ENCODE data around the gene OR10A6.

The OR10A6 gene

DNA sequence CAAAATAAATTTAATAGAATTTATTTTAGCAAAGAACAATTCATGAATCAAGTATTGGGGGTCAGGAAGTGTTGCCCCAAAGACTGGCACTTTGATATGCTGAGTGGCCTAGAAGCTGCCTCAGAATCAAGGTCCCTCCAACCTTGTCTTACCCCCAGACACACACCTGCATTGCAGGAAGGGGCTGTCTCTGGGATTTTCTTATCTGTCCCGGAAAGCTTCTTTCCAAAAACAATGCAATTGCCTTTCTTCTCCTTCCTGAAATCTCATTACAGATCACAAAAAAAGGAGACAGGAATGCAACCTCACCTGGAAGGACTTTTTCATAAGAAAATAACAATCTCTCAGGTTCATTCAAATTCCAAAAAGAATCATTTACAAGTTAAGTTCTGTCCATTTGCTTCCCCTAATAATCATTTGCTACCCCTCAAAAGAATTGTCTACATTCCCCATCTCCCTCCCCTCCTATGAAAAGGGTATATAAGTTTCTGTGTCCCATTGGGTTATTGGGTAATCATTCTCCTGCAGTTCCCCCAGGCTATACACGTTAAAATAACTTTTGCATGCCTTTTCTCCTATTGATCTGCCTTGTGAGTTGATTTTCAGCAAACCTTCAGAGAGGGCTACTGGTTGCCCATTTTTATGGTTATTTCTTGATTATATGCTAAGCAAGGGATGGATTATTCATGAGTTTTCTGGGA, 21.3 kb downstream of the OR10A6 start:
- no peak for DNase-seq

DNA sequence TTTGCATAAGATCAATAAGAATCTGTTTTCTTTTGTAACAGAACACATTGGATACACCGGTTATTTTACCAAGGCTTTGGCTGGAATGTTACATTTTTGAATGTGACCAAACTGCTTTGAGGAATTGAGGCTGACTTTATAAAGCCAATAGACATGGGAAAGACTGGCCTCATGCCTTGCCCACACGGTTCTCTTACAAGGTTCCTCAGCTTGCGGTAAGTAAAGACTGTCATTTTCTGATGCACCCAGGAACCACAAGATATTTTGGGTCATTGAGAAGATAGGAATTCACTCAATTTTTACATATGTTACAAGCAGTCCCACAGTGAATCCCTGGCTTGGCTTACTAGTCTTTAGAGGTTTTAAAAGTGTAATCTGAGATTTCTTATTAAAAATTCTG, 23.9 kb downstream of the OR10A6 start:
- DNase-seq = no peak

DNA sequence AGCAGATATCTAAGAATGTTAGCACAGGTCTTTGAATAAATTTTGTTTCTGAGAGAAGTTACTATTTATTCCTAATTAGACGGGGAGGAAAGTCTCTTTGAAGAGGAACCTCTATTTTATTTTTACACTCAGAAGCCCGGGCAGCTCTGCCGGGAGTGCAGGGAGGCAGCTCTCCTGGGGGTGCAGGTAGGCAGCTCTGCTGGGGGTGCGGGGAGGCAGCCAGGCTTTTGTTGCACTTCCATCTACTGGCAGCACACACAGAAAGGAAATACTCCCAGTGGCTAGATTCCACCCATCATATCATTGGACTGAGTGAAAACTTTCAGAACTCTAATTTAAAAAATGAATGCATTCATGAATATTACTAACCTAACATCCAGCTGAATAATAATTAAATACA, 24.6 kb downstream of the OR10A6 start:
- DNase-seq = no peak

DNA sequence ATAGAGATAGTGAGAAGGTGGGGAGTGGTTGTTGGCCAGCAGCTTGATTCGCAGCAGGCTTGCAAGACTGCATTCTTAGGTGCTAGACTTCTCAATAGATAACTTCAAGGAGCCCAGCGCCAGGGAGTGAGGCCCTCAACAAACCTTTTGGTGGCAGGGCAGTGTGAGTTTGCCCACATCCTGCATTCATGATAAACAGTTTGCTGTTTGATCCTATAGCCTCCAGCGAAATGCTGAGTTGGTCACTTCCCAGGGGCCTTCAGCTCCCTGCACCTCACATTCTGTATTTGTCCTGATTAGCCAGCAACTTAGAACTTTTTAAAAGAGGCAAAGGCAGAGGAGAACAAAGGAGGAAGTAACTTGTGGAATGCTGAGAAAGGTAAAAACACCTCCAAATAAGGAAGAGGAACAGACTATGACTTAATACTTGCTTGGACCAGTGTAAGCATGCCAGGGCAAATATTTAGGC, 25.1 kb downstream of the OR10A6 start:
- no peak for DNase-seq

DNA sequence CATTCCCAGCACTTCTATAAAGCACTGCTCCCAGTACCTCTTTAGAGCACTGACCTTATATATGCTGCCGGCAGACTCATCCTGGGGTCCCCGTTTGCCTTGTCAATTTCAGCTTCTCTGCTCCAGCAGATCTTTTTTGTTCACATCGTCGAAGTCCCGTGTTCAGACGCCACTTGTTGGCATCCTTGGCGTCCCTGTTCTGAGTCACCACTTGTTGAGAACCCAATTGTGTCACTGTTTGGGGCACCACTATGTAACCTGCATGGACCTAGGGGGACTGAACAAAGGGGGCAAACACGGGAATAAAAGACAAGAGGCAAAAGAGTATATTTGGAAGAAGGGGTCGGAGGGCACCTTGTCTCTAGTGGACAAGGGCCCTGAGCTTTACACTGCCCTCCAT, 25.5 kb downstream of the OR10A6 start:
- no peak for DNase-seq

DNA sequence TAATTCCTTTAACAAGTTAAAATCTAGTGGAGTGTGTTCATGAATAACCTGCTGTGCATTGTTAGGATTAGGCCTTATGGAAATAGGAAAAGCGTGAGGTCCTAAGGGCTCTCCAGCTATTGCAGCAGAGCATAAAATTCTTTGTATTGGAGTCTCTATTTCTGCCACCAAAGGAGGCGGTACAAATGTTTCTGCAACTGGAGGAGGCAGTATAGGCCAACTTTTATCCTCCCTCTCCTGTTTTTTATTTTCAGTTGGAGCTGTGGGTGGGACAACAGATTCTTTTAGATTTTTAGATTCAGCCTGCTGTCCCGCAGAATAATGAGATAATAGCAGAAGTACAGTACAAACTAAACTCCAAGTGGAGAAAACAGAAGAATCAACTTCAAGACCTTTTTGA, 26.2 kb downstream of the OR10A6 start:
- no peak for DNase-seq

DNA sequence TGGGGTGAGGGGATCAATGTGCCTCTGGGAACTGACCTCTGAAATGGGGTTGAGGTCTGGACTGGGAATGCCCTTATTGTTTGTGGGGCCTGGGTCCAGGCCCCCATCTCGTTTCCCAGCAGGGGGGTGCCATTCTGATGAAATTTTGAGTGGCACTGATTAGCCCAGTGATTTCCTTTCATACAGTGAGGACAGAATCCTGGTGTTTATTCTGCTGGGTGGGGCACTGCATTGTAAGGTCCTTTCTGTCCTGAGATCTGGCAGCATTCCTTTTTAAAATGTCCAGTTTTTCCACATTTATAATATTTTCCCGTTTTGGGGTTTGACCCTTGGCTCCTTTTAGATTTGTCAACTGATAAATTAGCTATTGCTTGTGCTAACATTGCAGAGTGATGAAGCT, 27.1 kb downstream of the OR10A6 start:
- no peak for DNase-seq

DNA sequence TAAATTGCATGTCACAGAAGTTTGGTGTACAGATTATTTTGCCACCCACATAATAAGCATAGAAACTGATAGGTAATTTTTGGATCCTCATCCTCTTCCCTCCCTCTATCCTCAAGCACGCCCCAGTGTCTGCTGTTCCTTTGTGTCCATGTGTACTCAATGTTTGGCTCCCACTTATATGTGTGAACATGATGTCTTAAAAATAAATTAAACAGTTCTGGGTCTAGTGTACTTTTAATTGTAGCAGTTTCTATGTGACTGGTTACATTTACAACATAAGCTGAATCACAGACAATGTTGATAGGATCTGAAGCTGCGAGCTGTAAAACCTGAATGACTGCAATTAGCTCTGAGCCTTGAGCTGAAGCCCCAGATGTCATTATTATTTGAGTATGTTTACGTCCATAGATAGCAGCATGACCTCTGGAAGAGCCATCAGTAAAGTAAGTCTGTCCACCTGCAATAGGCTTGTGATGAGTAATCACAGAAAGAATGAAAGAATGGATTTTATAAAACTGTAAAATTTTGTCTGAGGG, 29.7 kb downstream of the OR10A6 start:
- DNase-seq = no peak

DNA sequence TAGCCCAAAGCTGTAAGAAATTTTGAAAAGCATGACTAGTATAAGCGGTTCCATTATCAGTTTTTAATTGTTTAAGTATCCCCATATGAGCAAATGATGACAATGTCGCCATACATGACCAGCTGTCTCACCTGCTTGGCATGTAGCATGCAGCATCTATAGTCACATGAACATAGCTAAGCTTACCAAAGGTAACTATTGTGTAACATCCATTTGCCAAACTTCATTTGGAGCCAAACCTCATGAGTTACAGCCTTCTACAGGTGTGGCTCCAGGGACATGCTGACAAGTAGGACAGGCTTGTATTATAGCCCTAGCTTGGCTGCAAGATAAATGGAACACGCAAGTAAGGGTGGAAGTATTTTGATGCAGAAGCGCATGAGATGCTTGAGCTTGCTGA, 30.4 kb downstream of the OR10A6 start:
- DNase-seq = no peak

DNA sequence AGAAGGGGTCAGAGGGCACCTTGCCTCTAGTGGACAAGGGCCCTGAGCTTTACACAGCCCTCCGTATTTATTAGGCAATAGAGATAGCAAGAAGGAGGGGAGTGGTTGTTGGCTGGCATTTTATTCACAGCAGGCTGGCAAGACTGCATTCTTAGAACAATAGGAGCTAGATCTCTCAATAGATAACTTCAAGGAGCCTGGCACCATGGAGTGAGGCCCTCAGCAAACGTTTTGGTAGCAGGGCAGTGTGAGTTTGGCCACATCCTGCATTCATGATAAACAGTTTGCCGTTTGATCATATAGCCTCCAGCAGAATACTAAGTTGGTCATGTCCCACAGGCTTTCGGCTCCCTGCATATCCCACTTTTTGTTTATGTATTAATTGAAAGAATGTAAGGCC, 31.6 kb downstream of the OR10A6 start:
- no peak for DNase-seq

DNA sequence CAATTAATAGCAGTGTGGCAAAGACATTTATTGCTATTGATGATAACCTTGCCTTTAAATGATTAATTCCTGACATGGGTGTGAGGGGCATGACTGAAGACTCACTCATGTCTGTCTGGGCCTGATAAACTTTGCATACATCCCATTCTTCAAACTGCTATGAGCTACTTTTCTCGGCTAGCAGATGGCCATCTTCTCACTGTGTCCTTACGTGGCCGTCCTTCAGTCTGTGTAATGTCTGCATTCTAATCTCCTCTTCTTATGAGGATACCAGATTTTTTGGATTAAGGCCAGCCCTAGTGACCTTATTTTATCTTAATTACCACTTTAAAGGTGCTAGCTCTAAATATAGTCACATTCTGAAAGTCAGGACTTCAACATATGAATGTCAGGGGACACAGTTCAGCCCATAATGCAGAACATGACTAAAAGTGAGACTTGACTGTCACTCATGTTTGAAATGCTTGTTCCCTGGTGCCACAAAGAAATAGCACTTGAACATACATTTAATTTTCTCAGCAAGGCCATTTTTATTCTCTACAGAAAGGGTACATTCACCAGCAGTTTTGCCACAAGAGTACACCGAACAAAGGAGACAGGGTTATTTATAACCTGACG, 32.3 kb downstream of the OR10A6 start:
- no peak for DNase-seq

DNA sequence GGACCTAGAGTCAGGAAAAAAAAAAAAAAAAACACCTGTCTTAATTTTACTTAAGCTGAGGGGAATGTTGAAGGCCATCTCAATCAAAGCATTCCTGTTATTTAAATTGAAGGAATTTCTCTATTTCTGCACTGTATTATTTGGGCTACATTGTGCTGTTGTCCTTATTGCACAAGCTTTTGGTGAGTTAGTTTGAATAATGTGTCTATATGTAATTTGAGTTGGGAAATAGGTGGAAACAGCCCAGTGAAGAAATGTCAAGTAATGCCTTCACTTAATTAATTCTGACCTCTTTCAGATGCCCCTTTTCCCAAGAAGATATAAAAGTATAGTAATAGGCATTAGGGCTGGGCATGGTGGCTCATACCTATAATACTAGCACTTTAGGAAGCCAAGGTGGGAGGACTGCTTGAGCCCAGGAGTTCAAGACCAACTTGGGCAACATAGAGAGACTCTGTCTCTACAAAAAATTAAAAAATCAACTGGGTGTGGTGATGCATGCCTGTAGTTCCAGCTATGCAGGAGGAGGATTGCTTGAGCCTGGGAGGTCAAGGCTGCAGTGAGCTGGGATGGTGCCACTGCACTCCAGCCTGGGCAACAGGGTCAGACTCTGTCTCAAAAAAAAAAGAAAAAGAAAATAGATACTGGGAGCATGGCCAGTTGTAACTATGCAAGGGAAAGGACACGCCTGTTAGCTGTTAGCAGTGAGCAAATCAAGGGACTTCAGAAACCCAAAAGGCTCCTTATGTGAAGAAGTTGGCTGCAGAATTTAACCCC, 34.9 kb downstream of the OR10A6 start:
- no peak for DNase-seq

DNA sequence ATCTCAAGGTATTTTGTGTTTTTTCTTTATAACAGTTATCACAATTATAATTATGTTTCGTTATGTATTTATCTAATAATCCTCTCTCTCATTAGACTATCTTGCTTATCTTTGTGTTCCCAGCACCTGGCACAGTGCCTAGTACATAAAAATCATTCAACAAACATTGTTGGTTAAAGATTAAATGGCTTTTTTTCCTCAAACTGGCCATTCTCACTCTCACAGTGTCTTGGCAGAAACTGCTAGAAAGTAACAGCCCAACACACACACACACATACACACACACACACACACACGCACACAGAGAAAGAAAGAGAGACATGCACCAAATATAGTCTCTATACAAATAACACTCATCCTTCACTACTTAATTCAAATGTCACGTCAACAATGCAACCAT, 36.8 kb downstream of the OR10A6 start:
- no peak for DNase-seq

DNA sequence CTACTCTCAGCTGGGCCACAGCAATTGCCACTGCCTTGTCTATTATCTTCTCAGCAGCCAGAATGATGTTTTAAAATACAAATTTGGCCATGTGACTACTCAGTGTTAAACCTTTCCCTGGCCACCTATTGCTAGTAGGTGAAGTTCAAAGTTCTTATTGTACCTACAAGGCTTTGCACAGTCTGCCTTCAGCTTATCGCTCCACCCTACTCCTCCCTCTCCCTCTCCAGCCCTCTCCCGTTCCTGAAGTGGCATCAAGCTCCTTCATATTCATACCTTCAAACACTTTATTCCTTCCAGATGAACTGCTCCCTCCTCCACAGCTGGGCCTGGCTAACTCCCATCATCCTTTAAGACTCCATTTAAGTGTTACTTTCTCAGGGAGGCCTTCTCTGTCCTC, 37.3 kb downstream of the OR10A6 start:
- no peak for DNase-seq

DNA sequence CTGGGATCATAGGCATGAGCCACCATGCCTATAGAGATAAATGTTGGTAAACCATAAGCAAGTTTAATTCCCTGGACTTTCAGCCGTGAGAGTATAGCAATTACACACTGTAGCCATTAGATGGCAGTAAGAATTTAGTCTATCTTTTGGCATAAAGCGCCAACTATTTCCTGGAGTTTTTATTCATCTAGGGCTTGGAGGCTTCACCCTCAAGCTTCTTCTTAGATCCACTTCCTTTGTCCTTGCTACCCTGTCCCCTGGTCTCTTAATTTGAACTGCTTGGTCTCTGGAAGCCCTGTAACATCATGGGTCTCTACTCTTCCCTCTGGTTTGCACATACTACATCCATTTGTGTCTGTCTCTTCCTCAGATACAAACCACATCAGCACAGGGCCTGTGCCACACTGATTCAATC, 38.2 kb downstream of the OR10A6 start:
- DNase-seq = peak; percentile 16

DNA sequence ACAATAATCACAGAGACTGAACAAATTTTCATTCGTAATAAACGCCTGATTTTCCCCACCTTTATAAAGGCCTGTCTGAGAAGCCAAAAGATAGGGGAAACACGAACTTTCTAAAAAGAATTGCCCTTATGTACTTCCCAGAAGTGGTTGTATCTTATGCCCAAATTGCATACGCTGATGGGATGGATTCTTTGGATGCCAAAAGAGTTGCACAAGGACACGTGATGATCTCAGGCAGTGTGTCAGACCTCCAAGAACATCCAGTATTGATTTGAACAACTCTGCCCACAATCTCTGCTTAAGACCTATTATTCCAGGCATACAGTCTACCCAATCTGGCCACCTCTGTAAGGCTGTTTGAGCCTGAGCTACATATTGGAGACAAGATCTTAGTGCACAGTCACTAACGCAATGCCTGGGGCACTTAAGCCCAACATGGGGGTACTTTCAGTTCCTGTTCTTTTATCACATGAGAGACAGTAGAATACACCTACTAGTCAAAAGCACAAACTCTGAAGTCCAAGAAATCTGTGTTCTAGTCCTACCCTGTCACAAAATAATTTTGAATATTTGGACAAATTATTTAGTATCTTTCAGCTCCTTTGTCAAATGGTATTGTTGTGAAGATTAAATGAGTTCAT, 38.9 kb downstream of the OR10A6 start:
- no peak for DNase-seq

DNA sequence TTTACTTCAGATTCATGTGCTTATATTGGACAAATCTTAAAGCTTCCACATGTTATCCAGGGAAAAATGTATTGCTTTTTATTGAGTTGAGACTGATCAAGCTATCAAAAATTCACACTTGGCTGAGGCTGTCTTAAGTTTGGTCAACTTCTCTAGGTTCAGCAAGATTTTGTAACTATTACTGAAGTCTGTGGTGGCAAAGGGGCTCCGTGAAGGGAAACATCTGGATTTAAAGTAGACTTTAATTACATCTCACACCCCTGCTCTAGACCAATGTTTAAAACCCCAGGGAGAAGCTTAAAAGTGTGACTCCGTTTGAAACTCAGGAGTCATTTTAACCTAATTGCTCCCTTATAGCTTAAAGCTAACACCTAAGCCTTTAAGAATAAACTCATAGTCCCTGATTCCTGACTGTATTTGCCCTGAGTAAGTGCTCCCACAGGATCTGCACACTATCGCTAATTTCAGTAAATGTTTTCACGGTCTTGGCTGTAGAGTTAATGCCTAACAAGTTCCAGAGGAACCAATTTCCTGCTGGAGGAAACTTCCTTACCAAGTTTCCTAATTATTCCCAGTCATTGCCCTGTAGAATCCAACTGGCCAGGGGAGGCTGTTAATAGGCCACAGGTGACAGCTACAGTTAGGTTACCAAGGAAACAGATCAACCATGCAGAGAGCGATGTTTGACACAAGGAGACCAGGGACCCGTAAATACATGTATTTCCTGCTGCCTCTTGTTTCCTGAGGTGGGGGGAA, 40.5 kb downstream of the OR10A6 start:
- DNase-seq = no peak

DNA sequence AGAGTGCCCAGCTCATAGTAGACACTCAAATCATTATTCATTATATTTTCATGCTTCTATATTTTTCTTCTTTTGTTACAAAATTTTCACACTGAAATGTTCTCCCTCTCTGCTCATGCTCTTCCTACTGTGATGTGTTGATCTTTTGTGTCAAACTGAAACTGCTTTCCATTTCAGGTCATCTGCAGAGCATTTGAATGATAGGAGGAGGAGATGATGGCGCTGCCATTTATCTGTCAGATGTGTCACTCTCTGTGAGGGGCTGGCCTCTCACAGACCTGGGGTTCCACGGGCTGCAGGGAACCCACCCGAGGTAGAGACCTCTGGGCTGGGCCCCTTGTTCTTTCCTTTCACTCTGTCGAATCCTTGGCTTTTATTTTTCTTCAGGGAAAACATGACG, 41.1 kb downstream of the OR10A6 start:
- no peak for DNase-seq

DNA sequence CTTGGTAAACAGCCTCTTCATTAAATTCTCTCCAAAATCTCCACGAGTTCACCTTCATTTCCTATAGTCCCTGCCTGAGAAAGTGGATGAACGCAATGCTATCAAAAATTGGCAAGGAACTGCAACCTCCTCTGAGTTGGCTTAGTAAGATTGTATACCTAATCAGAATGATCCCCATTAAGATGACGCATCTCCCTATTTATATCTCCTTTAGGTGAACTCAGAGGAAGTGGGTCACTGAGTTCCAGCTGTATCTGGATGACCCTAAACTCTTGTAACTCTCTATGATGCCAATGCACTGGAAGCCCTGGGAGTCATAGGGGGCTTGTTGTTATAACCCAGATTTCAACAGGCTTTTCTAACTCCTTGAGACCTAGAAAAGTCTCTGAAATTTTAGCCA, 48.2 kb downstream of the OR10A6 start:
- no peak for DNase-seq

Data from COR-L47 (cell line).